Measurements from ENCODE around the gene ZCWPW2.

DNA sequence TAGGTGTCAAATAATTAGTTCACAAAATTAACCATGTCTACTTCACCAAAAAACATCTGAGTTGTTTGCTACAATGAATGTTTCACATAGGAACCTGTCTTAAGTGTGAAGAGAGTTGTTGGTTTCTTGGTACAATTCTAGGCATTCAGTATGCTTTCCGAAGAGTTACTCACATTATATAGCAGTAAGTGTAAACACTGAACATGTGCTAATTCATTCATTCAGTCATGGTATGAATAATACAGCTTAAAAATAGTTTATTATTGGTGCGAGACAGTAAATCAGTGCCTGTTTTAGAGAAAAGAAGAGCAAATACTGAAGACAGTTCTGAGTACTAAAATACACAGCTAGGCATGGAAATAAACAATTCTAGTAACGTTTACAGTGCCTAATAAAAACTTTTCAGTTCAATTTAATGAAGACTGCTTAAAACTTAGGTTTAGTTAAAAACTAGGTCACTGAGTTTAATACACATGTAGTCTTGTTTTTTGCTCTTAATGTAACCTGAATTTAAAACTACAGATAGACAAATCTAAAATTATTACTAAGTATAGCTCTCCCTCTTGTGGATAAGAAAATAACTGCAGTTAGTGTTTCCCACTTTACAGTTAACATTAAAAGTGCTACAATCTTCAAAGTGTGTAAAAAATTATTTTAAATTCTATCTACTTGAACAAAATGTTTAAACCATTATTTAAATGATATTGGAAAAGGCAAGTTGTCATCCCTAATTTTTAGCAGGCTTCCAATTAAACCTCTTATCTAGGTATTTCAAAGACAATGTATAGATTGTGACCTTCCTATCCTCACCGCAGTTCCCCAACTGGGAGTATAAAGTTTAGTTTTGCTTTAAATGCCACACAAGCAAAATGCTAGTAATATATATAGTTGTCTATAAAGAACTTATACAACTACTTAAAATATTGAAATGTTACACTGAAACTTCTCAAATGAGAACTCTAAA lies 20.1 kb upstream of the ZCWPW2 start:
- no peak for TF ChIP-seq YY1 (IDR thresholded peaks at IDR 0.05; ENCODE audit: insufficient read depth, insufficient read length)
- no peak for TF ChIP-seq ZNF274 (IDR thresholded peaks at IDR 0.05; ENCODE audit: low read depth, low read length)
- no peak for TF ChIP-seq SUZ12 (IDR thresholded peaks at IDR 0.05; ENCODE audit: extremely low read depth, insufficient read depth, insufficient read length)

Measured in NT2/D1 (cell line).